SU-DHL-6 (cell line): ENCODE results near the gene COL23A1.

Experiments
- CTCF ChIP-seq: fragments of 200-600 bp; sonication (generic); IDR thresholded peaks from one replicate; pipeline ENCODE4 v1.5.1; 2017; ENCODE audit warnings: antibody characterized with exemption, mild to moderate bottlenecking, low read length, moderate library complexity; ENCODE audit not compliant: insufficient read depth, poor library complexity, severe bottlenecking
- EZH2phosphoT487 ChIP-seq: fragments of 200-600 bp; sonication (generic), shearing (Covaris generic); conservative IDR thresholded peaks from 2 replicates; pipeline ENCODE4 v1.6.1; 2018; ENCODE audit warnings: mild to moderate bottlenecking, antibody characterized with exemption, low read length, moderate library complexity, mixed read lengths

DNA sequence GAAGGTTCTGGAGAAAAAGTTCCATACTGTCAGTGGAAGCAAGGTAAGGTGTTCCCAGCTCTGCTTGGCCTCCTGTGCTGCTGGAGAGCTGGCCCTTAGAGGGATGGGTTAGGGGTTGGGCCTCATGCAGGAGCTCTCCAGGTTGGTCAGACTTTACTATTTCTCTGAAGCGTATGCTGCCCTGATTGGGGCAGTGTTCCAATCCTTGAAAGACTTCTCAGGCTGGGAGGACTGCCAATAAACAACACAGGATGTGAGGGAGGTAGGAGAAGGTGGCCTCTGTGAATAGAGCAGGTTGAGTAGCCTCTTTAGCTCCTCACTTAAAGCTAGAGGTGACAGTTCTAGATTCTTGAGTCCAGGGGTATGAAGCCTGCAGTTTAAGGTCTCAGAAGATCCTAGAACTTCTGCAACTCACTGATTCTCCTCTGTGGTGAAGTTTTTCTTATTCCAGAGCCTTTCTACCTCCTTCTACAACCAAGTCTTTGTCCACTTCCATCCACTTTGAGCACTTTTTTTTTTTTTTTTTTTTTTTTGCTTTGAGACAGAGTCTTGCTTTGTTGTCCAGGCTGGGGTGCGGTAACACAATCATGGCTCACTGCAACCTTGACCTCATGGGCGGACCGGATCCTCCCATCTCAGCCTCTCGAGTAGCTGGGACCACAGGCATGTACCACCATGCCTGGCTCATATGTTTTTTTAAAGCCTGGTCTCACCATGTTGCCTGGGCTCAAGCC is 382.8 kb downstream of the COL23A1 start:
- TF ChIP-seq CTCF = no peak
- no peak for TF ChIP-seq EZH2phosphoT487
